ENCODE results near the gene FGF8. TPM values are rescaled to one million over a fixed set of nuclear protein-coding genes. Genes with fewer than 3 reads are reported as not detected.

The FGF8 gene
- total and polyA plus RNA-seq, 4 donors: 0.42 TPM; not detected in 3

GRCh38 chr10:101817337-101818118, 41.6 kb upstream of the FGF8 start:
- DNase-seq (ENCODE audit: low spot score): peak; percentile 88
- no peaks in the 10 kb centered on the region for H3K27me3 ChIP-seq (ENCODE audit: control insufficient read depth in 4 of 4, insufficient read depth in 4 of 4, low read length in 3 of 4)
- peaks cover 9 to 39% (median 23%) of the 10 kb centered on the region in 4 donors for H3K4me1 ChIP-seq (ENCODE audit: control insufficient read depth in 4 of 4, insufficient read depth in 4 of 4, low read length in 3 of 4)
- TF ChIP-seq FOXA2 (IDR thresholded peaks at IDR 0.05): no peak
- peak; percentile 15 for TF ChIP-seq NR2F2 (IDR thresholded peaks at IDR 0.05)
- TF ChIP-seq SP1 (IDR thresholded peaks at IDR 0.05): no peak
- TF ChIP-seq GABPA (IDR thresholded peaks at IDR 0.05 in 1 of 2, conservative IDR thresholded peaks at IDR 0.05 in 1 of 2): no peak
- TF ChIP-seq YY1 (IDR thresholded peaks at IDR 0.05): no peak
- no peak for TF ChIP-seq ATF3 (IDR thresholded peaks at IDR 0.05)
- no peak for TF ChIP-seq RXRA (IDR thresholded peaks at IDR 0.05)
- TF ChIP-seq REST (IDR thresholded peaks at IDR 0.05): peak; percentile 38
- no peak for TF ChIP-seq CTCF (IDR thresholded peaks at IDR 0.05; ENCODE audit: low read depth, low read length, missing input control)
- TF ChIP-seq HNF4G (IDR thresholded peaks at IDR 0.05): no peak
- TF ChIP-seq JUND (IDR thresholded peaks at IDR 0.05): no peak
- TF ChIP-seq HNF4A (conservative IDR thresholded peaks at IDR 0.05): no peak
- H3K27ac ChIP-seq (ENCODE audit: low read depth in 1 of 2, low read length in 2 of 2): peak overlapping the region; percentile 72 to 91
- H3K9ac ChIP-seq (ENCODE audit: low read depth in 1 of 2, low read length in 2 of 2): peak overlapping the region; percentile 89 to 97
- under 1% methylated on average over 44 of the region's 44 CpGs for WGBS
- H3K9me3 ChIP-seq (ENCODE audit: control insufficient read depth in 4 of 4, low read length in 3 of 4): no peaks in the 10 kb centered on the region
- peaks cover 0 to 2% (median 0%) of the 10 kb centered on the region in 4 donors for H3K36me3 ChIP-seq (ENCODE audit: control insufficient read depth in 4 of 4, insufficient read depth in 3 of 4, low read depth in 1 of 4, low read length in 3 of 4)
- H3K4me3 ChIP-seq (ENCODE audit: low read depth in 1 of 3, low read length in 3 of 3): peak overlapping the region; percentile 80 to 96 (median 83)

- no peak for TF ChIP-seq ATF3 (IDR thresholded peaks at IDR 0.05)
- TF ChIP-seq HNF4A (conservative IDR thresholded peaks at IDR 0.05): peak; percentile 29 to 54
- H3K36me3 ChIP-seq (ENCODE audit: control insufficient read depth in 4 of 4, insufficient read depth in 3 of 4, low read depth in 1 of 4, low read length in 3 of 4): peaks cover 0 to 5% (median 0%) of the 10 kb centered on the region in 4 donors
- WGBS: under 1% methylated on average over 14 of the region's 14 CpGs
- DNase-seq (ENCODE audit: low spot score): no peak
- H3K9ac ChIP-seq (ENCODE audit: low read depth in 1 of 2, low read length in 2 of 2): peak overlapping the region; percentile 89 to 97
- H3K4me3 ChIP-seq (ENCODE audit: low read depth in 1 of 3, low read length in 3 of 3): peak overlapping the region; percentile 80 to 96 (median 83)
- peak overlapping the region; percentile 72 to 91 for H3K27ac ChIP-seq (ENCODE audit: low read depth in 1 of 2, low read length in 2 of 2)
- peaks cover 9 to 39% (median 23%) of the 10 kb centered on the region in 4 donors for H3K4me1 ChIP-seq (ENCODE audit: control insufficient read depth in 4 of 4, insufficient read depth in 4 of 4, low read length in 3 of 4)
- no peaks in the 10 kb centered on the region for H3K9me3 ChIP-seq (ENCODE audit: control insufficient read depth in 4 of 4, low read length in 3 of 4)
- no peaks in the 10 kb centered on the region for H3K27me3 ChIP-seq (ENCODE audit: control insufficient read depth in 4 of 4, insufficient read depth in 4 of 4, low read length in 3 of 4)
Measured at GRCh38 chr10:101816913-101817336, 41.0 kb upstream of the FGF8 start.

All from liver (tissue), 9 donors.